GM21825 (cell line): ENCODE data around the gene ACAD10.
"Not testable (repeated sequence)": the region's sequence is repeated elsewhere in the genome, so short reads cannot be mapped to it uniquely, and the experiment has no call there.

ENCODE experiments used
- ATAC-seq: cut with Tn5 transposase; IDR thresholded peaks from one replicate; pipeline ENCODE4 v1.9.1; 2021; ENCODE audit warnings: mild to moderate bottlenecking, moderate library complexity; ENCODE audit not compliant: unreplicated experiment

The ACAD10 gene

DNA sequence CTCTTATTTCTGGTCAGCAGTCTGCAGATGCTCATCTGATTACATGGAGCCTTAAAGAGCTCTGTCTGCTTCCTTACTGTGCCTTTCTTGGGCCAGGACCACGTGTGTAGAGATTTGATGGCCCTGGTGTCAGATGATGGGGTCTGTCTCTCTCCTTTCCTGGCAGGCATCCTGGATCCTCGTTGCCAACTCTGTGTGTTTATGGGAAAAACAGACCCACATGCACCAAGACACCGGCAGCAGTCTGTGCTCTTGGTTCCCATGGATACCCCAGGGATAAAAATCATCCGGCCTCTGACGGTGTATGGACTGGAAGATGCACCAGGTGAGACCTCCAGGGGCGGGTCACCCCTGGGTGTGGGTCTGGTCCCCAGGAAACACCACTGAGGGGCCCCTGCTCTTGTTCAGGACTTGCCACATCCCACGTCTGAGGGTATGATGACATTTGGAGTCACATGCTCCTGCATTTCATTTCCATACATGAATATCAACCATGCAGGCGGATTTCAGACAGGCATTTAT, 62.4 kb downstream of the ACAD10 start:
- no peak for ATAC-seq

DNA sequence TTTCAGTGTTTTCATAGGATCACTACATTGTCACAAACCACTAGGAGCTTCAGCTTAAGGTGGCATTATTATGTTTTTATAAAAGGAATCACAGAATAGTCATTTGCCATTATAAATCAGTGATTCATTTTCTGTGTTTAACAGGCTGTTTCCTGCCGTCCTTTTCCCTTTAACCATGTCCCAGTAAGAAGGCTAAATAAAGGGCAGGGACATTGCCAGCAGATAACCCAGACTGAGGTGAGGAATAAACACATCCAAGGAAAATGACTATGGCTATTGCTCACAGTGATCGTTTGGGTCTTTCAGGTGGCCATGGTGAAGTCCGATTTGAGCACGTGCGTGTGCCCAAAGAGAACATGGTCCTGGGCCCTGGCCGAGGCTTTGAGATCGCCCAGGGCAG, 63.0 kb downstream of the ACAD10 start:
- ATAC-seq: no peak

DNA sequence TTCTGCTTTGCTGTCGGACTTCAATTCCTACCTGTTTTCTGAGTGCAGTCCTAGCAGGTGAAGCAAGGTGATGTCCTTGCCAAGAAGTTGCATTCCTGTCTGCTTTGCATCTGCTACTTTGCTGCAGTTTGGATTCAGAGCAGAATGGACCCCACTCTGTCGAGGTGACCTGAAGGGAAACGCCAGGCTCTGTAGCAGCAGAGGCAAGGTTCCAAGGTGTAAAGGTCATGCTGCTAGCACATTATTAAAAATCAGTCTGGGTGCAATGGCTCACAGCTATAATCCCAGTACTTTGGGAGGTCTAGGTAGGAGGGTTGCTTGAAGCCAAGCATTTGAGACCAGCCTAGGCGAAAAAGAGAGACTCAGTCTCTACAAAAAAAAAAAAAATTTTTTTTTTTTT, 63.5 kb downstream of the ACAD10 start:
- no peak for ATAC-seq

DNA sequence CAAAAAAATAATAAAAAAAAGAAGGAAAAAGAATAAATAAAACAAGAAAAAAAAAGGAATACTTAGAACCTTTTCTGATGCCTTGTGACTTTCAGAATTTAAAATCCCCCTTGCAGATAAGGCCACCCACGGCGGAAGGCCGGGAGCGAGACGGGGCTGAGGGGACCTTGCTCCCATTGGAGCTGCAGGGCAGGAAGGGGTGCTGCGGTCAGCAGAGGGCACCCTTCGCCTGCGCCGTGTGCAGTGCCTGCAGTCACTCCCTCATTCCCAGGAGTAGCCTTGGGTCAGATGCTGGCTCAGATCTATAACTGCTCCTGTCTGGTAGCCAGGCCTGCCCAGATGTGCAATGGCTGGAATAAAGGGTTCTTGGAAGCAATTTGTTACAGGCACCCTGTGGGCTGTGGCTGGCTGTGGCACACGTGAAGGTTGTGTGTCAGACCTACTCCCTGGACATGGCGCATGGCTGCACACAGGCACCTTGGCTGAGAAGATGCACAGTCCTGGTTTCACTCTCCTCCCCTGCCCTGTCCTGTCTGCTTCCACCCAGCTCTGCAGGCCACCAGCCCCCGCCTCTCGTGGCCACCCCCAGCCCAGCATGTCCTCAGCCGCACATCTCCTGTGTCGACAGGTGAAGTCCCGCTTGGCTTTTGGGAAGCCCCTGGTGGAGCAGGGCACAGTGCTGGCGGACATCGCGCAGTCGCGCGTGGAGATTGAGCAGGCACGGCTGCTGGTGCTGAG, 67.5 kb downstream of the ACAD10 start:
- no peak for ATAC-seq

DNA sequence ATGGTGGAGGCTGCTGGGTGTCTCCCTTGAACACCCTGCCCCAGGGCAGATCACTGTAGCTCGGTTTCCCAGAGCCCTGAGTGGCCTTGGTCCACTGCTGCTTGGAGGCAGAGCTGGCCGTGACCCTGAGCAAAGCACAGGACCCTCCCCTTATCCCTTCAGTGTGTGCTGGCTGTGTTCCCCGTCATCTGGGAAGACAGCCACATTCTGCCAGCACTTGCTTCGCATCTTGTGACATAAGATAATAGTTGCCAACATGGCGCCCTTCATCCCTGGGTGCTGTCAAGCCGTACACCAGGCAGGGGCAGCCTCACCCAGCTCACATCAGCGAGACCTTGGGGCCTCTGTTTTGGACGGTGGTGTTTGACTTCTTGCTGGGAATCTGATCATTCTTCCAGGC, 68.8 kb downstream of the ACAD10 start:
- ATAC-seq: no peak

DNA sequence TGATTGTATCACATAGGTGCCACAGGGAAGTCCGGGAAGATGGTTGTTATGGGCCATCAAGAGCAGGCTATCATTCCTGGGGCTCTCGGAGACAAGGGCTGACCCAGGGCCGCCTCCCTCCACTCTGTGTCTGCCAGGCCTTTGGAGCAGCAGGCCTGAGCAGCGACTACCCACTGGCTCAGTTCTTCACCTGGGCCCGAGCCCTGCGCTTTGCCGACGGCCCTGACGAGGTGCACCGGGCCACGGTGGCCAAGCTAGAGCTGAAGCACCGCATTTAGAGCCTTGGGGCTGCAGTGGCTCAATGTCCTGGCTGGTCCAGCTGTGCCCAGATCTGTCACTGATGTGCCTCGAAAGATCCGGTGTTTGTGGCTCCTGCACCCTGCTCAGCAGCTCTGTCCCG, 70.3 kb downstream of the ACAD10 start:
- ATAC-seq: no peak

DNA sequence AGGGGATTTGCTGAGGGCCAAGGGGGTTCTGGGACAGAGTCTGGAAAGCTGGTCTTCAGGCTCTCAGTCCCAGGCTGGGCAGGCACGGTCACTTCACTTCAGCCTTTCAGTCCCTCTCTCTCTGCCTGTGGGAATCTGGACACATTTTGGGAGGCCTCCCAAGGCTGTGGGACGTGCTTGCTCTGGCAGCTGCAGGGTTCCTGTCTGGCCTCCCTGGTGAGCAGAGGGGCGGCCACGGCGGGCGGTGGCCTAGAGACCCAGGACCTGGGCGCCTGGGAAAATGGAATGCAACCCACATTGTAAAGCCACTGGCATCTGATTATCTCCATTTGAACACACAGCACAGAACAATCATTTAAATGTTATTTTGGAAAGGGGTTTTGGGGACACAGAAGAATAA, 70.8 kb downstream of the ACAD10 start:
- ATAC-seq: no peak

DNA sequence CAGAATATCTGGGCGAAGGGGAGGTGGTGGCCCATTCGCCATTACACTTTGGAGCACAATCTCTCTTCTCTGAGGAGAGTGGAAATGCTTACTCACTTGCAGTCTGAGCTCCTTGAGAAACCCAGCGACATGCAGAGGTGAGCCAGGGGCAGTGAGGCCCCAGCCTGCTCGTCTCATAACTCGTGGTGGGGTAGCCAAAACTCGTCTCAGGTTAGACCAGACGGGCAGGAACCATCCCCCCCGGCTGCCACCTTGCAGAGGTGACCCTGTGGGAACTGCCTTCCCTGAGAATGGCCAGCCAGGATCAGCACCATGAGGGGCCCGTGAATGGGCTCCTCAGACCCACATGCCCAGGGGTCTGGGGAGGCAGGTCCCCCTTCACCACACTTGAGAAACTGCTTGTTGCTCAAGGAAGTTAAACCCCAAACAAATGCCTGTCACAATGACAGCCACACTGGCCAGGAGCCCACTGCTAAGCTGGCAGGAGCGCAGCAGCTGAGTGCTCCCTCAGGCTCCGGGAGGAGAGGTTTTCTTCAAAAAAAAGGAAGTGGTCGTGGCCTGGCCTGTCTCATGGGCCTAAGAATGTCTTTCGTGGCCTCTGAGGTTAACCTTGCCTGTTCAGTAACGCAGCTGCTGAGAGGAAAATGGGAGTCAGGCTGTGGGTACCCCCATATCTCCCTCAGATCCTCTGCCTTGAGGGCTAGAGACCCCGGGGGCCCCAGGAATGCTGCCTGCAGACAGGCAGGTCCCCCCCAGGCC, 71.7 kb downstream of the ACAD10 start:
- peak; percentile 52 for ATAC-seq

DNA sequence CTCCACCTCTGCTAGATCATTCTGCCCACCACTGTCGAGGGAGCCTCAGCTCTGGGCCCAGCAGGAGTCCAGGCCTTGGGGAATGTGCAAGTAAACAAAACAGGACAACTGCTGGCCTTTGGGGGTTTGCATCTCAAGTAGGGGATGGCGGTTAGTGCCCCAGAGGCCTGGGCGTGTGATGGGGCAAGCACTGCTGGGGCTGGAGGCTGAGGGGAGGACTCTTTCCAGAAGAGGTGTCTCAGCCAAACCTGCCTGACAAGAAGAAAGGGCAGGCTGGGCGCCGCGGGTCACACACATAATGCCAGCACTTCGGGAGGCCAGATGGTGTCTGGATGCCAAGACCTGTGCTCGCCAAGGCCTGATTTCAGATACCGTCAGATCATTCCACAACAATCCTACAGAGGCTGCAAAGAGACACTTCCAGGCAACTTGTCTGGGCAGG, 72.3 kb downstream of the ACAD10 start:
- ATAC-seq: no peak

DNA sequence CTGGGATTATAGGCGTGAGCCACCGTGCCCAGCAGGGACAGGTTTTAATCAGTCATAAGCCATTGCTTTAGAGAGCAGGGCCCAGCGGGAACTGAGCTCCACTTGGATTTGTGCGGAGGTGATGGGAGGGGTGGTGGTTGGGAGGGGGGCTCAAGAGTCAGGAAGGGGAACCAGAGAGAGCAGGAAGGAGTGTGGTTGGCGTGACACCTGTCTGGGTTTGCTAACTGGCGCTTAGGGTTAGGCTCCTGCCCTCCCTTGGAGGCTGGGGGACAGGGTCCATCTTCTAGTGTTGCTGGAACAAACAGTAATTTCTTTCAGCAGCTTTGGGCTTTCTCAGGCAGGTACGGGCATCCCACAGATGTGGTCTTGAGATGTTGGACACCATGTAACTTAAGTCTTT, 73.4 kb downstream of the ACAD10 start:
- no peak for ATAC-seq

DNA sequence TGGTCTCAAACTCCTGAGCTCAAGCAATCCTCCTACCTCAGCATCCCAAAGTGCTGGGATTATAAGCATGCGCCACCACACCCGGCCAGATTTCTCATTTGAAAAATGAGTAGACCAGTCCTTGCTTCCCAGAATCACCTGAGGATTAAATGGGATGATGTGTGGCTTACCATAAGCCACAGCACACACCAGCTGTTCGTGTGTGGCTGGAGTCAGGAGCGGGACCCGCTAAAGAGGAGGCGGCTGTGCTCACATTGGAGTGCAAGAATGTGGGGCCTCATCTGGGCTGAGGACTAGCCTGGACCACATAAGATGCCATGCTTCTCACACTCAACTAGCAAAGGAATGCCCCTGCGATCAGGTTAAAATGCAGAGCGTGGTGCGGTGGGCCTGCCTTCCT, 74.1 kb downstream of the ACAD10 start:
- no peak for ATAC-seq

DNA sequence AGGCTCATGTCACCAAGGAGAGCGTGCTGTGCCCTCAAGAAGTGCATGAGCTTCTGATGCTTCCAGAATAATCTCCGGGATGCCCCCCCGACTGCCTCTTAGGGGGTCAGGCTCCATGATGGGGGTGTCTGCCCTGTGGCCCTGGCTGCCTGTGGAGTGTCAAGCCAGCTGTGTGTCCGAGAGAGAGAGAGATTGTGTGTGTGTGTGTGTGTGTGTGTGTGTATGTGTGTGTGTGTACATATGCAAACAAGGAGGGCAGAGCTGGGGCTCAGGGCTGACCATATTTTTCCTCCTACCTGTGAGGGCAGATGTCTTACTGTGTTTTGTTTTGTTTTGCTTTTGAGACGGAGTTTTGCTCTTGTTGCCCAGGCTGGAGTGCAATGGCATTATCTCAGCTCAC, 75.2 kb downstream of the ACAD10 start:
- ATAC-seq: no peak

DNA sequence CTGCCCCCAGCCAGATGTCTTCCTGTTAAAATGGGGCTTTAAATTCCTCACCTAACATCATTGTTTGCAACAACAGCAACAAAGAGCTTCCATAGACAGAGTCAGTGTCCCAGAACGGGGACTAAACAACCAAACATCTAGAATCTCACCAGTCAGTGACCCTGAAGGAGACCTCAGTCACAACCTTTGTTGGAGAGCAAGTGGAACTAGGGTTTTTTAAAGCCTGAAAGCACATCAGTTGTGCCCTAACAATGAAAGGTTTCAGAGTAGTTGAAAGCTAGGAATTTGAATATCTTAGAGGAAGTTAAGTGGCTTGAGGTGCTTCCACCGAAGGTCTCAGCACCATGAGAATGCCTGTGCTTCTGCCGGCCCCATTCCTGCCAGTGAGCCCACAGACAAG, 75.9 kb downstream of the ACAD10 start:
- ATAC-seq: no peak

DNA sequence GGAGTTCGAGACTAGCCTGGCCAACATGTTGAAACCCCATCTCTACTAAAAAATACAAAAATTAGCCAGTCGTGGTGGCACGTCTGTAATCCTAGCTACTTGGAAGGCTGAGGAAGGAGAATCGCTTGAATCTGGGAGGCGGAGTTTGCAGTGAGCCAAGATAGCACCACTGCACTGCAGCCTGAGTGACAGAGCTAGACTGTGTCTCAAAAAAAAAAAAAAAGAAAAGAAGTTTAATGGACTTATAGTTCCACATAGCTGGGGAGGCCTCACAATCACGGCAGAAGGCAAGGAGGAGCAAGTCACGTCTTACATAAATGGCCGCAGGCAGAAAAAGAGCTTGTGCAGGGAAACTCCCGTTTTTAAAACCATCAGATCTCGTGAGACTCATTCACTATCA, 77.7 kb downstream of the ACAD10 start:
- ATAC-seq: not testable (repeated sequence)

DNA sequence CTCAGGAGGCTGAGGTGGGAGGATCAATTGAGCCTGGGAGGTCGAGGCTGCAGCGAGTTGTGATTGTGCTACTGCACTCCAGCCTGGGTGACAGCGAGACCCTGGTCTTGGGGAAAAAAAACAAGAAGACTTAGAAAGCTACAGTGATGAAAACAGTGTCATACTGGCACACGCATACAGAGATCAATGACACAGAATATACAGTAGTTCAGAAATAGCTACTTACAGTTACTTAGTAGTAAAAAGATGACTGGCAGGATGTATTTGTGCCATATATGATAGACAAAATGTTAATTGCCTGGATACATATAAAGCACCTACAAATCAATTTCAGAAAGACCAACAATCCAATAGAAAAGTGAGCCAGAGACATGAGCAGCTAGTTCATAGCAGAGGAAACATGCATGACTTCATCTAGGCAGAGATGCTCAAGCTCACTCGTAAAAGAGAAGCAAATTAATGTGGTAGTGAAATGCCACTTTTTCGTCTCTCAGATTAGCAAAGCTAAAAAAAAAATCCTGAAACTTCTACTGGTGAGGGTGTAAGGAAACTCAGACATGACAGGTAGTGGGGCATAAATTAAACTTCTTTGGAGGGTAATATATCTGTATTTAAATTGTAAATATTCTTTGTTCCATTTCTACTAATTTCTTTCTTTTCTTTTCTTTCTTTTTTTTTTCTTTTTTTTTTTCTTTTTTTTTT, 78.4 kb downstream of the ACAD10 start:
- peak; percentile 38 for ATAC-seq

DNA sequence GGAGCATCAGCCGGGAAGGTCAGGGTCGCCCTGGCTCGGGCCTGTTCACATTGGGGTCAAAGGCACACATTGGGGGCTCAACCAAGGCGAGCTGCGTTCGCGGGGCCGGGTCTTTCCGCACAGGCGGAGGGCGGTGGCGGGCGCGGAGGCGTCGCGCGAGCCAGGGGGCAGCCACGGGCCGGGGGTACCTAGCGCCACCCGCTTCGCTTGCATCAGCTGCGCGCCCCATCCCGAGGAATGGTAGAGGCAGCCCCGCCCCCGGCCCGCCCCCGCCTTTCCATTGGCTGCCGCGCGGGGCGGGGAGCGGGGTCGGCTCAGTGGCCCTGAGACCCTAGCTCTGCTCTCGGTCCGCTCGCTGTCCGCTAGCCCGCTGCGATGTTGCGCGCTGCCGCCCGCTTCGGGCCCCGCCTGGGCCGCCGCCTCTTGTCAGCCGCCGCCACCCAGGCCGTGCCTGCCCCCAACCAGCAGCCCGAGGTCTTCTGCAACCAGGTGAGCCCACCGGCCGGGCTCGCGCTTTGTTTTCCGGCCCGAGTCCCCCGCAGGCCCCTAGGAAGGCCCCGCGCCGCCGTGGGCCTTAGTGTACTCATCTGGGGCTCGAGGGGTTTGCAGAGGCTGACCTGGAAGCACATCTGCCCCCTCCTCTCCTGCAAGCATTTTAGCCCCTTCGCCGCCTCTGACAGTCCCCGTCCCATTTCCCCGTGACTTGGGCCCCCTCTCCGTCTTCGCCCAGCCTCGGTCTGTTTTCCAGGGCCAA, 80.9 kb downstream of the ACAD10 start, which contains the start of gene ALDH2:
Gene ALDH2 (plus strand): TSS at position 326 of the 754 bp plus-strand sequence. CDS start 50 bp downstream, at position 376.
- peak; percentile 36 for ATAC-seq

DNA sequence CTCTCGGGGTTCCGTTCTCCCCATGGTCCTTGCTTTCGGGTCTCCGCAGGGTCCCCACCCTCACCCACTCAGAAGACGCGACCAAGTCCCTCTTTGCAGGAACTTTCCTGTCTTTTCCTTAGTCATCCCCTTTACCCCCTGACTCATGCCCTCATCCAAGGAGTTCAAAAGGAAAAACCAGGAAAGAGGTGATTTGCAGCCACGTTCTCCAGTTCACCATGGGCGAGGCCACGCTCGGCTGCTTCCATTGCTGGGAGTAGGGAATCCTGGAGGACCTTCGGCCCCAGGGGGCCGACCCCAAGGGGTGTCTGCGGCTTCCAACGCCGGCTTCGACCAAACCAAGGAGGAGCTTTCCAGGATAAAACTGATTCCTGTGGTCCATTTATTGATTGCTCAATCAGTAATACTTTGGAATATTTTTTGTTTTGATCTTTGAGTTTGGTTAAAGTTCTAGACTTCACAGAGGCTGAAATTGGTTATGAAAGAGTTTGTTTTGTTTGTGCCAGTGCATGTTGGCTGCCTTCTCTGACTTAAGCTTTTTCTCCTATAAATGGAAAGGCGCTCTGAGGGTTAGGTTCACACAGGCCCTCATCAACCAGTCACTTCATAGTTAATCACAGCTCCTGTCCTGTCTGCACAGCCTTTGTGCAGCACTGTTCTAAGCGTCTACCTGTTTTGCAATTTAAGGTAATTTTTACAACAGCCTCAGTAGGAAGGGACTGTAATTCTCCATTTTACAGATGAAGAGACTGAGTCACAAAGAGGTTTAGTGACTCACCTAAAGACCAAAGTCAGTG, 81.7 kb downstream of the ACAD10 start:
- ATAC-seq: no peak

DNA sequence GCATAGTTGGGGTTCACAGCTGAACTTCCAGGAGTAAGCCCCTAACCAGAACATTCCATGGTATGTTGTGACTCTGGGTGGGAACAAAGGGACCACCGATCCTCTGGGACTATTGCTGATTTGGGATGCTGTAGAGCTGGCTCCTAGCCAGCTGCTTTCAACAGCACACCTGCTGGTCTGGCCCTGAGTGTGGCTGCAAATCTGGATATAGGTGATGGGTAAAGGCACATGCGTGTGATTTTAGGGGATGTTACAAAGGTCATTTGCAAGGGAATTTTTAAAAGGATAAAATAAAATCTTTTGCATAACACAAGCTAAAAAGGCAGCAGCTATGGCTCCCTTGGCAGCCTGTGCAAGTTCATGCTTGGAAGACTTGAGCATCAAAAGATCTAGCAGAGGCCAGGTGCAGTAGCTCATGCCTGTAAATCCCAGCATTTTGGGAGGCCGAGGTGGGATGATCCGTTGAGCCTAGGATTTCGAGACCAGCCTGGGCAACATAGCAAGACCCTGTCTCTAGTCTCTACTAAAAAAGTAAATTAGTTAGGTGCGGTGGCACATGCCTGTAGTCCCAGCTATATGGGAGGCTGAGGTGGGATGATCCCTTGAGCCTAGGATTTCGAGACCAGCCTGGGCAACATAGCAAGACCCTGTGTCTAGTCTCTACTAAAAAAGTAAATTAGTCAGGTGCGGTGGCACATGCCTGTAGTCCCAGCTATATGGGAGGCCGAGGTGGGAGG, 82.5 kb downstream of the ACAD10 start:
- ATAC-seq: no peak

DNA sequence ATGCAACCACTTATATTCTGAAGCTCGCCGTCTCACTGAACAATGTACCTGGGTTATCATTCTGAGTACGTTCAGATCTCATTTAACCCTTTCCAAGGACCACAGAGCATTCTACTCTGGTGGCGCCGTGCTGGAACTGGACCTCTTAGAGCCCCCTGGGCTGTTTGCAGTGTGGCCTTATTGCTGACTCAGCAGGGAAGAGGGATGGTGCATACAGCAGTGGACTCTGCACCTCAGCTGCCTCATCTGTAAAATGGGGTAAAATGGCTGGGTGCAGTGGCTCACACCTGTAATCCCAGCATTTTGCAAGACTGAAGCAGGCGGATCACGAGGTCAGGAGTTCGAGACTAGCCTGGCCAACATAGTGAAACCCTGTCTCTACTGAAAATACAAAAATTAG, 83.7 kb downstream of the ACAD10 start:
- ATAC-seq: no peak
